Epithelial cell of esophagus (primary cell): ENCODE data around the gene POLDIP2.
A peak's percentile ranks its signal among the peaks of the same experiment; 100 is the strongest.

Experiments used
- DNase-seq: peaks from one replicate; pipeline ENCODE4 v3.0.0; 2010; ENCODE audit warnings: low read depth
- H3K4me3 ChIP-seq: 2 replicates; pipeline ENCODE4 v1.5.1; 2011; ENCODE audit warnings: mild to moderate bottlenecking, low read length, control low read depth
- CTCF ChIP-seq: IDR thresholded peaks from 2 replicates; pipeline ENCODE4 v1.5.1; 2011; ENCODE audit warnings: low read depth, mild to moderate bottlenecking, low read length, control low read depth, inconsistent platforms; ENCODE audit not compliant: insufficient read depth; ENCODE audit errors: missing control alignments

POLDIP2 gene, protein sequence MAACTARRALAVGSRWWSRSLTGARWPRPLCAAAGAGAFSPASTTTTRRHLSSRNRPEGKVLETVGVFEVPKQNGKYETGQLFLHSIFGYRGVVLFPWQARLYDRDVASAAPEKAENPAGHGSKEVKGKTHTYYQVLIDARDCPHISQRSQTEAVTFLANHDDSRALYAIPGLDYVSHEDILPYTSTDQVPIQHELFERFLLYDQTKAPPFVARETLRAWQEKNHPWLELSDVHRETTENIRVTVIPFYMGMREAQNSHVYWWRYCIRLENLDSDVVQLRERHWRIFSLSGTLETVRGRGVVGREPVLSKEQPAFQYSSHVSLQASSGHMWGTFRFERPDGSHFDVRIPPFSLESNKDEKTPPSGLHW

DNA sequence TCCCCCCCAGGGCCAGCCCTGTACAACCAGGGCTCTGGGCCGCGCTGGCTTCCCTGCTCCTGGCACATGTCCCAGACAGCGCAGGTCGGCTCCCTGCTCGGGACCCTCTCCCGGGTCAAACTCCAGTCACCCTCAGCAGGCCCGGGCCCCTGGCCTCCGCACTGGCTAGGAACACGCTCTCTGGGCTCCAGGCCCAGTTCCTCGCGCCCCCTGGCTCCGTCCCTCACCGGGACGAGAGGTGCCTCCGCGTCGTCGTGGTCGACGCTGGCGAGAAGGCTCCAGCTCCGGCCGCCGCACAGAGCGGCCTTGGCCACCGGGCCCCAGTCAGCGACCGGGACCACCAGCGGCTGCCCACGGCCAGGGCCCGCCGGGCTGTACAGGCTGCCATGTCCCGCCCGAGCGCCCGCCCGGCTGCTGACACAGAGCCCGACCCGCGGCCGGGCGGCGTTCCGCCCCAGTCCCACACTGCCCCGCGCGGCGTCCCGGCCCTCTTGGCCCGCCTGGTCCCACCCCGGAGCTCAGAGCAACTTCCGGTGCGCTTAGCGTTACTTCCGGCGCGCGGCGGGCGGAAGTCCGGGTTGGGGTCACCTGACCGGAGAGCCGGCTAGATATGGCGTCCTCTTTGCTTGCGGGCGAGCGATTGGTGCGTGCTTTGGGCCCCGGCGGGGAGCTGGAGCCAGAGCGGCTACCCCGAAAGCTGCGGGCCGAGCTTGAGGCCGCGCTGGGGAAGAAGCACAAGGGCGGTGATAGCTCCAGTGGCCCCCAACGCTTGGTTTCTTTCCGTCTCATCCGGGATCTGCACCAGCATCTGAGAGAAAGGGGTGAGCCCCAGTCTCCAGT, at the start of gene POLDIP2:
Gene POLDIP2, minus strand, starts transcription at position 467 of the 840 bp plus-strand sequence. Its CDS starts 79 bp downstream, at position 388.
- TF ChIP-seq CTCF: no peak
- DNase-seq: peak; percentile 97
- H3K4me3 ChIP-seq: peak within 1 kb of the TSS; percentile 69

DNA sequence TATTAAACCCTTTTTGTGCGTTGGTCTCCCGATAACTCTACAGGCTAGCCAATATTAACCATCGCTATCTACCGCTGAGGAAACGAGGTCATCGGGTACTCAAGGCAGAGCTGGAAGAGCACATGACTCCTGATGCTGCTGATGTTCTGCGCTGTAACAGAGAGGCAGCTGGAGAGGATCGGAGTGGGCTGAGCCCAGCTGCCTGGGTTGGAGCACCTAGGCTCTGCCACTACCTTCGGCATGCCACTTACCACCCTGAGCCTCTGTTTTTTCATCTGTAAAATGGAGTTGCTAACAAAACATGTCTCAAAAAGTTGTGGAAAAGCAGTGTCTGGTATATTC, 49.1 kb upstream of the POLDIP2 start:
- DNase-seq: no peak
- peak overlapping the region; percentile 49 for H3K4me3 ChIP-seq
- TF ChIP-seq CTCF: no peak

DNA sequence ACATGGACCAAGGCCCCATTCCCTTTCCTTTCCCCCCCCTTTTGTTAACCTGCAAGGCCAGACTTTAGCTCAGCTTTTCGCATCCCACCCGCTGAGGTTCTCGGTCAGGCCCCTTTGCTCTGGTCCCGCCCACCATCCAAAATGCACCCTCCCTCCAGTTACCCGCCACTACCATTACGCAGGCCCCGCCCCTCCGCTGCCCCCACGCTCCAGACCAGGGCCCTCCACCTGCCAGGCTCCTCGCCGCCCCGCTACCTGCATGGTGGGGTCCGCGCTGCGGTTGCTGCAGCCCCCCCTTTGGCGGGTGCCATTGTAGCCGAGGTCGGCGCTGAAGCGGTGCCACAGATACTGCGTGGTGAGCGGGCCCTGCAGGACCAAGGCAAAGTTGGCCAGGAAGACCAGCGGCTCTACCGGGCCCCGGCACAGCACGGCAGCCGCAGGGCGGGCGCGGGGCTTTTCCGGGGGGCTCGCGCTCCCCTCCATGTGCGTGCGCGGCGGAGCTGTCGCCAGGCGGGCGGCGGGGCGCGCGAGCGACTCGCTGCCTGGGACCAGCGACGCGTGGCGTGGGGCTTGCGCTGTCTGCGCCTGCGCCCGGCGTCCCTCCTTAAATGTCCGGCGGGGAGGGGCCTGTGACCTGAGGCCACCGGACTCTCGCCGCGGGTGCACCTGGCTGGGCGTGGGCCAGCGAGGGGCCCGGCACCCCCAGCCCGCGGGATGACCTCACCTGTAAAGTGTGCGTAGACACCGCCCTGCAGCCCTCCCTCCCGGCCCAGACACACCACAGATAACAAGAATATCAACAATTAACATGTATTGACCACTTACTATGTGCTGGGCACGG, 48.5 kb upstream of the POLDIP2 start, which contains the start of gene SLC46A1:
Gene SLC46A1, minus strand, starts transcription at position 581 of the 841 bp plus-strand sequence. Its CDS starts 98 bp downstream, at position 483.
- H3K4me3 ChIP-seq: peak within 1 kb of the TSS; percentile 49
- no peak for TF ChIP-seq CTCF
- DNase-seq: peak; percentile 17

- H3K4me3 ChIP-seq: peak overlapping the region; percentile 49
- TF ChIP-seq CTCF: no peak
- no peak for DNase-seq
These were observed 47.7 kb upstream of the POLDIP2 start for GRCh38 chr17:28404812-28405570.

GRCh38 chr17:28404461-28404811, 47.1 kb upstream of the POLDIP2 start:
- TF ChIP-seq CTCF: no peak
- DNase-seq: no peak
- no peak overlapping the region for H3K4me3 ChIP-seq

DNA sequence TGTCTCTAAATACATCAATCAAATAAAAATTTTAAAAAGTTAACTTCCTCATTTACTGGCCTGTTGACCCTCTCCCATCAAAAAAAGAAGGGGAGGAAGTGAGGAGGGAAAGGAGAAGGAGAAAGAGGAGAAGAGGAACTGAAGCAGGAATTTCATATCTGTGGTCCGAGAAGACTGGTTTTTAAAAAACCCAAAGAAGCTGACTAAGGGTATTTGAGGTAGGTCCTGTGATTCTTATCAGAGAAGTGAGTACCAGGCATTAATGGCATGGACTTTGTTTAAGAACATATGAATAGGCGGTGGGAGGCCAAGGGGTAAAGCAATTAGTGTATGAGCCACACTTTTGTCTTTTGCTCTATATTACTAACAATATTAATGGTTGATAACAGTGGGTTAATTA, 46.7 kb upstream of the POLDIP2 start:
- DNase-seq: no peak
- no peak for TF ChIP-seq CTCF

More for the DNA sequence above, 46.7 kb upstream of the POLDIP2 start:
- H3K4me3 ChIP-seq: no peak overlapping the region
